Body of pancreas (tissue), 4 donors: ENCODE results near the gene ATG2A.

Source experiments
- POLR2A ChIP-seq, 3 donors: fragments of 450-650 bp; IDR thresholded peaks; one replicate each; pipeline ENCODE4 v1.6.1; 2016; ENCODE audit warnings: antibody characterized with exemption in 3 of 3, mild to moderate bottlenecking in 2 of 3
- TF ChIP-seq, protein P1 (sequence below), 7 experiments: fragments of 450-650 bp in 4 of 7; fragments of 200-600 bp in 3 of 7; sonication (generic) in 3 of 7; IDR thresholded peaks; one replicate each; pipeline ENCODE4 v1.5.1; 2016 to 2019; ENCODE audit warnings: antibody characterized with exemption in 7 of 7

DNA sequence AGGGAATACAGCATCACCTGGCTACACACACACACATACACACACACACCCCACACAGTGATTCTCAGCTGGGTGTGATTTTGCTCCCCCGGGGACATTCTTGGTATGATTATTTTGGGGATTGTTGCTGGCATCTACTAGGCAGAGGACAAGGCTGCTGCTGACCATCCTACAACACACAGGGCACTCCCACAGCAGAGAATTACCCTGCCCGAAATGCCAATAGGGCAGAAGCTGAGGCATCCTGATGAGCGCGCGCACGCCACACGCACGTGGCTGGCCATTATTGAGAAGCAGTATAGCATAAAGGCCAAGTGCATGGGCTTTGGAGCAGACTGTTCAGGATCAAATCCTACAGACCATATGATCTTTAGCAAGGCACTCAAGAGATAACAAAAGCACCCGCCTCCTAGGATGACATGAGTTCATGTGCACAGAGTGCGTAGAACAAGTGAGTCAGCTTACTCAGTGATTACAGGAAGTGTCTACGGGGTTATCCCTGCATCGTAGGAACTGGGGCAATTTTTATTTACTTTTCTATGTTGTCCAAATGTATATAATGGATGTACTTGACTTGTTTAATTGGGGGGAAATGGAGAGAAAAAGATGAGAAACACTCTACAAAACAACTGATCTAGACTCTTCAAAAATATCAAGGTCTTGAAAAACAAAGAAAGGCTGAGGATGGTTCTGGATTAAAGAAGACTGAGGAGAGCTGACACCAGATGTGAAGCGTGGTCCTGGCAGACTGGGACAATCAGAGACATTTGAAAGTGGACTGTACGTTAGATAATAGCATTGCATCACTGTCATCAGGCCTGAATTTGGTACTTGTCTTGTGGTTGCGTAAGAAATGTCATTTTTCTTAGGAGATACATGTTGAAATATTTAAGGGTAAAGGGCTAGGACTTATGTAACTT is 31.4 kb downstream of the ATG2A start:
- TF ChIP-seq, protein P1, sequence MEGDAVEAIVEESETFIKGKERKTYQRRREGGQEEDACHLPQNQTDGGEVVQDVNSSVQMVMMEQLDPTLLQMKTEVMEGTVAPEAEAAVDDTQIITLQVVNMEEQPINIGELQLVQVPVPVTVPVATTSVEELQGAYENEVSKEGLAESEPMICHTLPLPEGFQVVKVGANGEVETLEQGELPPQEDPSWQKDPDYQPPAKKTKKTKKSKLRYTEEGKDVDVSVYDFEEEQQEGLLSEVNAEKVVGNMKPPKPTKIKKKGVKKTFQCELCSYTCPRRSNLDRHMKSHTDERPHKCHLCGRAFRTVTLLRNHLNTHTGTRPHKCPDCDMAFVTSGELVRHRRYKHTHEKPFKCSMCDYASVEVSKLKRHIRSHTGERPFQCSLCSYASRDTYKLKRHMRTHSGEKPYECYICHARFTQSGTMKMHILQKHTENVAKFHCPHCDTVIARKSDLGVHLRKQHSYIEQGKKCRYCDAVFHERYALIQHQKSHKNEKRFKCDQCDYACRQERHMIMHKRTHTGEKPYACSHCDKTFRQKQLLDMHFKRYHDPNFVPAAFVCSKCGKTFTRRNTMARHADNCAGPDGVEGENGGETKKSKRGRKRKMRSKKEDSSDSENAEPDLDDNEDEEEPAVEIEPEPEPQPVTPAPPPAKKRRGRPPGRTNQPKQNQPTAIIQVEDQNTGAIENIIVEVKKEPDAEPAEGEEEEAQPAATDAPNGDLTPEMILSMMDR (IDR thresholded peaks at IDR 0.05) = no peak
- no peak for TF ChIP-seq POLR2A (IDR thresholded peaks at IDR 0.05)
